MM.1S (cell line): ENCODE measurements around the gene RTCA.
"Not testable (repeated sequence)": the region's sequence is repeated elsewhere in the genome, so short reads cannot be mapped to it uniquely, and the experiment has no call there.

ENCODE experiments used
- DNase-seq: peaks from one replicate; pipeline ENCODE4 v3.0.0-alpha.2; 2015
- H2AFZ ChIP-seq: fragments of 300-600 bp; sonication (generic); 2 replicates; pipeline ENCODE4 v1.6.0; 2016; ENCODE audit warnings: antibody characterized with exemption, low read length
- H3F3A ChIP-seq: fragments of 300-600 bp; sonication (generic); 2 replicates; pipeline ENCODE4 v1.6.1; 2016; ENCODE audit warnings: mild to moderate bottlenecking, antibody characterized with exemption, low read length, moderate library complexity, mixed read lengths; ENCODE audit not compliant: insufficient read depth
- H3K27ac ChIP-seq: fragments of 300-600 bp; sonication (generic); 2 replicates; pipeline ENCODE4 v1.5.1; 2016; ENCODE audit warnings: mild to moderate bottlenecking, low read length
- H3K27me3 ChIP-seq: fragments of 300-600 bp; sonication (generic); replicated peaks from 2 replicates; pipeline ENCODE4 v1.6.0; 2016; ENCODE audit warnings: low read length; ENCODE audit not compliant: insufficient read depth
- H3K36me3 ChIP-seq: fragments of 300-600 bp; sonication (generic); replicated peaks from 2 replicates; pipeline ENCODE4 v1.6.1; 2016; ENCODE audit warnings: mild to moderate bottlenecking, low read length, mixed read lengths; ENCODE audit not compliant: insufficient read depth
- H3K4me1 ChIP-seq: fragments of 300-600 bp; sonication (generic); 2 replicates; pipeline ENCODE4 v1.6.1; 2016; ENCODE audit warnings: low read length, mixed read lengths
- H3K4me2 ChIP-seq: fragments of 300-600 bp; sonication (generic); 2 replicates; pipeline ENCODE4 v1.6.0; 2016; ENCODE audit warnings: low read depth, low read length
- H3K4me3 ChIP-seq: fragments of 300-600 bp; sonication (generic); 2 replicates; pipeline ENCODE4 v1.5.1; 2016; ENCODE audit warnings: low read length, mixed read lengths
- H3K79me2 ChIP-seq: fragments of 300-600 bp; sonication (generic); 2 replicates; pipeline ENCODE4 v1.6.1; 2016; ENCODE audit warnings: mixed run types, low read length, mixed read lengths
- H3K9ac ChIP-seq: fragments of 300-600 bp; sonication (generic); 2 replicates; pipeline ENCODE4 v1.6.1; 2016; ENCODE audit warnings: low read length, mixed read lengths
- H3K9me2 ChIP-seq: fragments of 300-600 bp; sonication (generic); replicated peaks from 2 replicates; pipeline ENCODE4 v1.6.1; 2016; ENCODE audit warnings: mild to moderate bottlenecking, low read length, mixed read lengths; ENCODE audit not compliant: insufficient read depth
- H3K9me3 ChIP-seq: fragments of 300-600 bp; sonication (generic); replicated peaks from 2 replicates; pipeline ENCODE4 v1.6.1; 2016; ENCODE audit warnings: mild to moderate bottlenecking, low read length, mixed read lengths; ENCODE audit not compliant: insufficient read depth
- H4K20me1 ChIP-seq: fragments of 300-600 bp; sonication (generic); 2 replicates; pipeline ENCODE4 v1.6.1; 2016; ENCODE audit warnings: mild to moderate bottlenecking, low read length, moderate library complexity, mixed read lengths; ENCODE audit not compliant: insufficient read depth
- EZH2 ChIP-seq: fragments of 300-600 bp; sonication (generic); optimal IDR thresholded peaks from 2 replicates; pipeline ENCODE3; 2017; ENCODE audit warnings: low read depth, mild to moderate bottlenecking, antibody characterized with exemption, low read length, mixed read lengths
- EZH2phosphoT487 ChIP-seq: fragments of 300-600 bp; sonication (generic); IDR thresholded peaks from 2 replicates; pipeline ENCODE4 v1.6.1; 2018; ENCODE audit warnings: antibody characterized with exemption, low read length
- TF ChIP-seq, protein P1 (sequence below): fragments of 300-600 bp; sonication (generic); IDR thresholded peaks from 2 replicates; pipeline ENCODE4 v1.5.1; 2016; ENCODE audit warnings: antibody characterized with exemption, low read length, mixed read lengths

Gene RTCA

GRCh38 chr1:100230765-100231164, 35.3 kb upstream of the RTCA start:
- H3K27me3 ChIP-seq: no peaks in the 10 kb centered on the region
- no peaks in the 10 kb centered on the region for H4K20me1 ChIP-seq
- H3K79me2 ChIP-seq: no peaks in the 10 kb centered on the region
- no peaks in the 10 kb centered on the region for H3F3A ChIP-seq
- H3K36me3 ChIP-seq: no peaks in the 10 kb centered on the region
- H3K4me3 ChIP-seq: no peak overlapping the region
- no peak overlapping the region for H2AFZ ChIP-seq
- no peaks in the 10 kb centered on the region for H3K4me1 ChIP-seq
- no peaks in the 10 kb centered on the region for H3K9me3 ChIP-seq
- H3K9me2 ChIP-seq: no peaks in the 10 kb centered on the region
- no peak overlapping the region for H3K27ac ChIP-seq
- TF ChIP-seq EZH2 (no peak), EZH2phosphoT487 (no peak)
- TF ChIP-seq, protein P1, sequence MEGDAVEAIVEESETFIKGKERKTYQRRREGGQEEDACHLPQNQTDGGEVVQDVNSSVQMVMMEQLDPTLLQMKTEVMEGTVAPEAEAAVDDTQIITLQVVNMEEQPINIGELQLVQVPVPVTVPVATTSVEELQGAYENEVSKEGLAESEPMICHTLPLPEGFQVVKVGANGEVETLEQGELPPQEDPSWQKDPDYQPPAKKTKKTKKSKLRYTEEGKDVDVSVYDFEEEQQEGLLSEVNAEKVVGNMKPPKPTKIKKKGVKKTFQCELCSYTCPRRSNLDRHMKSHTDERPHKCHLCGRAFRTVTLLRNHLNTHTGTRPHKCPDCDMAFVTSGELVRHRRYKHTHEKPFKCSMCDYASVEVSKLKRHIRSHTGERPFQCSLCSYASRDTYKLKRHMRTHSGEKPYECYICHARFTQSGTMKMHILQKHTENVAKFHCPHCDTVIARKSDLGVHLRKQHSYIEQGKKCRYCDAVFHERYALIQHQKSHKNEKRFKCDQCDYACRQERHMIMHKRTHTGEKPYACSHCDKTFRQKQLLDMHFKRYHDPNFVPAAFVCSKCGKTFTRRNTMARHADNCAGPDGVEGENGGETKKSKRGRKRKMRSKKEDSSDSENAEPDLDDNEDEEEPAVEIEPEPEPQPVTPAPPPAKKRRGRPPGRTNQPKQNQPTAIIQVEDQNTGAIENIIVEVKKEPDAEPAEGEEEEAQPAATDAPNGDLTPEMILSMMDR: no peak
- H3K4me2 ChIP-seq: no peak overlapping the region
- DNase-seq: no peak
- no peak overlapping the region for H3K9ac ChIP-seq

- Histone ChIP-seq H3K27ac (no peak overlapping the region), H2AFZ (no peak overlapping the region), H3K9ac (no peak overlapping the region), H3K4me3 (no peak overlapping the region), H3K9me2 (no peaks in the 10 kb centered on the region), H3K27me3 (no peaks in the 10 kb centered on the region), H3K4me1 (no peaks in the 10 kb centered on the region), H4K20me1 (no peaks in the 10 kb centered on the region), H3F3A (no peaks in the 10 kb centered on the region), H3K4me2 (no peak overlapping the region), H3K36me3 (no peaks in the 10 kb centered on the region), H3K79me2 (no peaks in the 10 kb centered on the region), H3K9me3 (no peaks in the 10 kb centered on the region)
- TF ChIP-seq, protein P1: no peak
- no peak for TF ChIP-seq EZH2phosphoT487
- TF ChIP-seq EZH2: no peak
- no peak for DNase-seq
These were observed 34.3 kb upstream of the RTCA start for GRCh38 chr1:100231721-100232120.

DNA sequence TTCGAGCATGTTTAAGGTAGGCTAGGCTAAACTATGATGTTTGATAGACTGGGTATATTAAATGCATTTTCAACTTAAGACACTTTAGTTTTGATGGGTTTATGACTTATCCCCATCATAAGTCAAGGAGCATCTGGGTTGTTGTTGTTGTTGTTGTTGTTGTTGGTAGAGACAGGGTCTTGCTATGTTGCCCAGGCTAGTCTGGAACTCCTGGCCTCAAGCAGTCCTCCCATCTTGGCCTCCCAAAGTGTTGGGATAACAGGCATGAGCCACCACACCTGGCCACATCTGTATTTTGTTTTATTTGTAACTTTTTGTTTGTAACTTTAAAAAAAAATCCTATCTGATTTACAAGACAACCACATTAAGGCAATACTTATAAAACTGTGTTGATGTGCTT, 33.9 kb upstream of the RTCA start:
- Histone ChIP-seq H4K20me1 (no peaks in the 10 kb centered on the region), H2AFZ (no peak overlapping the region), H3K4me1 (no peaks in the 10 kb centered on the region), H3K9me3 (no peaks in the 10 kb centered on the region), H3K27ac (no peak overlapping the region), H3K4me2 (no peak overlapping the region), H3K9me2 (no peaks in the 10 kb centered on the region), H3F3A (no peaks in the 10 kb centered on the region), H3K79me2 (no peaks in the 10 kb centered on the region), H3K27me3 (no peaks in the 10 kb centered on the region), H3K4me3 (no peak overlapping the region), H3K9ac (no peak overlapping the region), H3K36me3 (no peaks in the 10 kb centered on the region)
- TF ChIP-seq EZH2 (no peak), EZH2phosphoT487 (no peak)
- TF ChIP-seq, protein P1: no peak
- no peak for DNase-seq

DNA sequence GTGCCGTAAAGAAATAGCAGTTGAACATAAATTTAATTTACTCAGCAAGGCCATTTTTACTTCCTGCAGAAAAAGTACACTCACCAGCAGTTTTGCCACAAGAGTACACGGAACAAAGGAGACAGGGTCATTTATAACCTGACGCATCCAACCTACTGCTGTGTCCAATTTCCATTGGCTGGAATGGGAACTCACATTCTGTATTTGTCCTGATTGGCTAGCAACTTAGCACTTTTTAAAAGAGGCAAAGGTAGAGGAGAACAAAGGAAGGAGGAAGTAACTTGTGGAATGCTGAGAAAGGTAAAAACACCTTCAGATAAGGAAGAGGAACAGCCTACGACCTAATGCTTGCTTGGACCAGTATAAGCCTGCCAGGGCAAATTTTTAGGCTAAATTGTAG, 32.5 kb upstream of the RTCA start:
- not testable (repeated sequence) for H4K20me1 ChIP-seq, H3F3A ChIP-seq, H3K9me2 ChIP-seq, H3K4me3 ChIP-seq, H3K79me2 ChIP-seq, H3K4me1 ChIP-seq, DNase-seq, H3K9me3 ChIP-seq, H3K27me3 ChIP-seq, H3K36me3 ChIP-seq, H3K9ac ChIP-seq, H3K4me2 ChIP-seq, H2AFZ ChIP-seq, H3K27ac ChIP-seq
